Muscle layer of colon (tissue), 2 donors: ENCODE results near the gene GPR151.

Experiments used
- H3K27ac ChIP-seq: one replicate; pipeline ENCODE4 v1.7.0; 2013; ENCODE audit warnings: low read depth, mild to moderate bottlenecking, low read length, moderate library complexity
- H3K27me3 ChIP-seq, 2 donors: one replicate each; pipeline ENCODE4 v1.7.0; 2013; ENCODE audit warnings: low read length in 2 of 2, mild to moderate bottlenecking in 2 of 2; ENCODE audit not compliant: insufficient read depth in 2 of 2, control insufficient read depth in 1 of 2
- H3K36me3 ChIP-seq: one replicate; pipeline ENCODE4 v1.7.0; 2013; ENCODE audit warnings: mild to moderate bottlenecking, low read length; ENCODE audit not compliant: insufficient read depth
- H3K4me1 ChIP-seq: one replicate; pipeline ENCODE4 v1.7.0; 2013; ENCODE audit warnings: mild to moderate bottlenecking, low read length; ENCODE audit not compliant: insufficient read depth
- H3K4me3 ChIP-seq, 2 donors: one replicate each; pipeline ENCODE4 v1.7.0; 2013; ENCODE audit warnings: low read length in 2 of 2, low read depth in 1 of 2, mild to moderate bottlenecking in 1 of 2, moderate library complexity in 1 of 2
- H3K9ac ChIP-seq: one replicate; pipeline ENCODE4 v1.7.0; 2013; ENCODE audit warnings: low read length
- H3K9me3 ChIP-seq: one replicate; pipeline ENCODE4 v1.7.0; 2013; ENCODE audit warnings: mild to moderate bottlenecking, low read length
- donor health status: abdominal sarcoma.
- donor health status: Adenocarcinoma of cecum.

Gene GPR151

DNA sequence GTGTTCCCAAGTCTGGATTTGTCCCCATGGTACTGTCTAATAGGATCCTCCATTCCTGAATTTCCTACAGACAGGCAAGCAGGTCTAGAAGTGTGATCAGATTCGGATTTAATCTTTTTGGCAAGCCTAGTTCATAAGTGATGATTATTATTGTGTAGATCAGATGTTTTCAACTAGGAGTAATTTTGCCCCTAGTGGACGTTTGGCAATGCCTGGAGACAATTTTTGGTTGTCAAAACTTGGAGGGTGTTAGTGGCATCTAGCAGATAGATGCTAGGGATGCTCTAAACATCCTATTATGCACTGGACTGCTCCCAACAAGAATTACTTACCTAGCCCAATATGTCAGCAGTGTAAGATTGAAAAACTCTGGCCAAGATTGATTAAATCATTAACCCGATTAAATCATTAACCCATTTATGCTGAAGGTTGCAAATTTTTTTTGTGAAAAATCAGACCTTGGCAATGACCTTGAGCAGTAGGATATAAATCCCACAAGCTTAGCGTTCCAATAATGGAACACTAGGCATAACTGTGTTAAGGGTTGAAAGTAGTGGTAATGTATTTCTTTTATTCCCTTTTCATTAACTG lies 40.7 kb downstream of the GPR151 start:
- Histone ChIP-seq H3K4me3 (no peak overlapping the region), H3K4me1 (no peaks in the 10 kb centered on the region), H3K9ac (no peak overlapping the region), H3K27me3 (no peaks in the 10 kb centered on the region), H3K27ac (no peak overlapping the region), H3K9me3 (no peaks in the 10 kb centered on the region), H3K36me3 (peaks cover 54% of the 10 kb centered on the region)

- no peaks in the 10 kb centered on the region for H3K27me3 ChIP-seq
- H3K27ac ChIP-seq, result no peak overlapping the region
- no peak overlapping the region for H3K9ac ChIP-seq
- peaks cover 56% of the 10 kb centered on the region for H3K36me3 ChIP-seq
- H3K9me3 ChIP-seq, result no peaks in the 10 kb centered on the region
- H3K4me3 ChIP-seq, result no peak overlapping the region
- H3K4me1 ChIP-seq, result no peaks in the 10 kb centered on the region
Observed at GRCh38 chr5:146474065-146474464, 41.9 kb downstream of the GPR151 start.

- no peak overlapping the region for H3K9ac ChIP-seq
- no peaks in the 10 kb centered on the region for H3K9me3 ChIP-seq
- no peak overlapping the region for H3K27ac ChIP-seq
- H3K27me3 ChIP-seq, result no peaks in the 10 kb centered on the region
- H3K4me3 ChIP-seq, result no peak overlapping the region
- peaks cover 4% of the 10 kb centered on the region for H3K4me1 ChIP-seq
- H3K36me3 ChIP-seq, result peaks cover 56% of the 10 kb centered on the region
Observed at GRCh38 chr5:146467760-146468159, 48.2 kb downstream of the GPR151 start.

DNA sequence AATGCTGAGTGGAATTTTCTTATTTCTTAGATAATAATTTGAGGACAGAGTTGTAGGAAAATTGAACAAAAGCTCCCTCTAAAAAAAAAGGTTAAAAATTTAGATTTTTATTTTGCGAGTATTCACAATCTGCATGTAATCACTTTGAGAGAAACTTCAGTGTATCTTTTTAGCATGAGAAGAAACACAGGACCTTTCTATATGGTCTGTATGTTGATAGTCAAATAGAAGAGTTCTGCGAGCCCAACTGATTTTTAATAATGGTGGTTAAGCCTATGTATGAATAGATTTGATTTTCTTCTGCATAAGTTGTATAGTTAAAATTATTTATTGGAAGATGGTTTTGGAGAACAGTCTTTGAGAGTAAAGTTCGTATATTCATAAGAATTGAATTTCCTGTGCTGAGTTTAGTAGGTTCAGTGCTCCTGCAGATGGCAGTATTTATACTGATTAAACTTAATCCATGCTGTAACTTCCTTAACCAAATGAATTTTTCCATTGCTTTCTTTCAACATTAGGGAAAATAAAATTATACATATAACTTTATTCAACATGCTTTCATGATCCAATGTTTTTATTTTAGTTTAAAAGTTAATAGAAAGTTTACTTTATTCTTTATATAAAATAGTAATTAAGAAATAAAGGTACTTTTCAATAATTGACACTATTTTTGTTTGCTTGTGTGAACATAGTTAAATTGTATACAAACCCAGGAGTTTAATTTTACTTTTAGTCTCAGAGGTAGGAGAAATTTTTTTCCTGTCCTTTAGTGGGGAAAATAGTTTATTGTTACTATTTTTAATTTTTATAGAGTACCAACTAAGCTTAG lies 49.3 kb downstream of the GPR151 start:
- Histone ChIP-seq H3K9me3 (no peaks in the 10 kb centered on the region), H3K27me3 (no peaks in the 10 kb centered on the region), H3K4me1 (peaks cover 4% of the 10 kb centered on the region), H3K9ac (no peak overlapping the region), H3K36me3 (peaks cover 55% of the 10 kb centered on the region), H3K27ac (no peak overlapping the region), H3K4me3 (no peak overlapping the region)

DNA sequence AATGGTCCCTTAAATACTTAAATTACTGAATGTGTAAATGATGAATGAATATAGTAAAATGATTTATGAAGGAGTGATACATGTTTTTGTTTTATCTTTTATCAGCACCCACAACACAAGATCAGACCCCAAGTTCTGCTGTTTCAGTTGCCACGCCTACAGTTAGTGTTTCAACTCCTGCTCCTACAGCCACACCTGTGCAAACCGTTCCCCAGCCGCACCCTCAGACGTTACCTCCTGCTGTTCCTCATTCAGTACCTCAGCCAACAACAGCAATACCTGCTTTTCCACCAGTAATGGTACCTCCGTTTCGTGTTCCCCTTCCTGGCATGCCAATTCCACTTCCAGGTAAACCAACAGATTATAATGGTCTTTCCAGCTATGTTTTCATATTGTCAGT lies 52.5 kb downstream of the GPR151 start:
- Histone ChIP-seq H3K4me3 (no peak overlapping the region), H3K4me1 (peaks cover 4% of the 10 kb centered on the region), H3K9ac (no peak overlapping the region), H3K27ac (no peak overlapping the region), H3K9me3 (no peaks in the 10 kb centered on the region), H3K27me3 (no peaks in the 10 kb centered on the region), H3K36me3 (peaks cover 51% of the 10 kb centered on the region)
